Measurements from ENCODE around the gene SPSB4.
"Not testable (repeated sequence)": the region's sequence is repeated elsewhere in the genome, so short reads cannot be mapped to it uniquely, and the experiment has no call there.

SPSB4 gene

GRCh38 chr3:141111364-141112155, 60.4 kb downstream of the SPSB4 start:
- TF ChIP-seq CSDC2 (CRISPR knock-in tag; IDR thresholded peaks at IDR 0.05), result no peak
- TF ChIP-seq ISL1 (CRISPR knock-in tag; IDR thresholded peaks at IDR 0.05), result no peak
- ATAC-seq, result no peak

- ATAC-seq, result no peak
- no peak for TF ChIP-seq ZFP30 (CRISPR knock-in tag; IDR thresholded peaks at IDR 0.05)
Measured at GRCh38 chr3:141112686-141113297, 61.6 kb downstream of the SPSB4 start.

DNA sequence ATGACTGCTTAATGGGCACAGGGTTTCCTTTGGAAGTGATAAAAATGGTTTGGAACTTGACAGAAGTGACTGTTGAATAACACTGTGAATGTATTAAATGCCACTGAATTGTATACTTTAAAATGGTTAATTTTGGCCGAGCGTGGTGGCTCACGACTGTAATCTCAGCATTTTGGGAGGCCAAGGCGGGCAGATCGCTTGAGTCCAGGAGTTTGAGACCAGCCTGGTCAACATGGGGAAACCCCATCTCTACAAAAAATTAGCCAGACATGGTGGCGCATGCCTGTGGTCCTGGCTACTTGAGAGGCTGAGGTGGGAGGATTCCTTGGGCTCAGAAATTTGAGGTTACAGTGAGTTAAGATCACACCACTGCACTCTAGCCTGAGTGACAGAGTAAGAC, 62.5 kb downstream of the SPSB4 start:
- not testable (repeated sequence) for ATAC-seq

GRCh38 chr3:141114179-141114745, 63.1 kb downstream of the SPSB4 start:
- no peak for ATAC-seq
- TF ChIP-seq PATZ1 (CRISPR knock-in tag; IDR thresholded peaks at IDR 0.05; ENCODE audit: borderline replicate concordance) (no peak), CSDC2 (CRISPR knock-in tag; IDR thresholded peaks at IDR 0.05) (no peak), PPARA (CRISPR knock-in tag; IDR thresholded peaks at IDR 0.05; ENCODE audit: borderline replicate concordance) (no peak), ZNF70 (CRISPR knock-in tag; IDR thresholded peaks at IDR 0.05) (no peak), ESRRG (CRISPR knock-in tag; IDR thresholded peaks at IDR 0.05) (no peak), BACH2 (CRISPR knock-in tag; IDR thresholded peaks at IDR 0.05; ENCODE audit: borderline replicate concordance) (no peak), OSR1 (CRISPR knock-in tag; IDR thresholded peaks at IDR 0.05) (no peak), SNAI2 (CRISPR knock-in tag; IDR thresholded peaks at IDR 0.05) (no peak), ZC3H10 (CRISPR knock-in tag; IDR thresholded peaks at IDR 0.05) (no peak), CSRNP3 (CRISPR knock-in tag; IDR thresholded peaks at IDR 0.05) (no peak), ARNTL (CRISPR knock-in tag; IDR thresholded peaks at IDR 0.05; ENCODE audit: borderline replicate concordance, low read depth) (no peak), GLIS3 (CRISPR knock-in tag; IDR thresholded peaks at IDR 0.05) (no peak), ZFP30 (CRISPR knock-in tag; IDR thresholded peaks at IDR 0.05) (no peak), ZFP3 (CRISPR knock-in tag; IDR thresholded peaks at IDR 0.05) (no peak), ISL1 (CRISPR knock-in tag; IDR thresholded peaks at IDR 0.05) (no peak), ZNF565 (CRISPR knock-in tag; conservative IDR thresholded peaks at IDR 0.05; ENCODE audit: low read depth) (no peak), TCF4 (CRISPR knock-in tag; IDR thresholded peaks at IDR 0.05; ENCODE audit: borderline replicate concordance) (no peak)
- TF ChIP-seq, protein P1, sequence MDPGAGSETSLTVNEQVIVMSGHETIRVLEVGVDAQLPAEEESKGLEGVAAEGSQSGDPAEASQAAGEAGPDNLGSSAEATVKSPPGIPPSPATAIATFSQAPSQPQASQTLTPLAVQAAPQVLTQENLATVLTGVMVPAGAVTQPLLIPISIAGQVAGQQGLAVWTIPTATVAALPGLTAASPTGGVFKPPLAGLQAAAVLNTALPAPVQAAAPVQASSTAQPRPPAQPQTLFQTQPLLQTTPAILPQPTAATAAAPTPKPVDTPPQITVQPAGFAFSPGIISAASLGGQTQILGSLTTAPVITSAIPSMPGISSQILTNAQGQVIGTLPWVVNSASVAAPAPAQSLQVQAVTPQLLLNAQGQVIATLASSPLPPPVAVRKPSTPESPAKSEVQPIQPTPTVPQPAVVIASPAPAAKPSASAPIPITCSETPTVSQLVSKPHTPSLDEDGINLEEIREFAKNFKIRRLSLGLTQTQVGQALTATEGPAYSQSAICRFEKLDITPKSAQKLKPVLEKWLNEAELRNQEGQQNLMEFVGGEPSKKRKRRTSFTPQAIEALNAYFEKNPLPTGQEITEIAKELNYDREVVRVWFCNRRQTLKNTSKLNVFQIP (CRISPR knock-in tag; IDR thresholded peaks at IDR 0.05; ENCODE audit: borderline replicate concordance, low read depth), result no peak
- TF ChIP-seq, protein P2, sequence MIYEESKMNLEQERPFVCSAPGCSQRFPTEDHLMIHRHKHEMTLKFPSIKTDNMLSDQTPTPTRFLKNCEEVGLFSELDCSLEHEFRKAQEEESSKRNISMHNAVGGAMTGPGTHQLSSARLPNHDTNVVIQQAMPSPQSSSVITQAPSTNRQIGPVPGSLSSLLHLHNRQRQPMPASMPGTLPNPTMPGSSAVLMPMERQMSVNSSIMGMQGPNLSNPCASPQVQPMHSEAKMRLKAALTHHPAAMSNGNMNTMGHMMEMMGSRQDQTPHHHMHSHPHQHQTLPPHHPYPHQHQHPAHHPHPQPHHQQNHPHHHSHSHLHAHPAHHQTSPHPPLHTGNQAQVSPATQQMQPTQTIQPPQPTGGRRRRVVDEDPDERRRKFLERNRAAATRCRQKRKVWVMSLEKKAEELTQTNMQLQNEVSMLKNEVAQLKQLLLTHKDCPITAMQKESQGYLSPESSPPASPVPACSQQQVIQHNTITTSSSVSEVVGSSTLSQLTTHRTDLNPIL (CRISPR knock-in tag; IDR thresholded peaks at IDR 0.05; ENCODE audit: low read depth), result no peak
